HG03060 (cell line): ENCODE data around the gene MYO1E.
"Not testable (repeated sequence)": the region's sequence is repeated elsewhere in the genome, so short reads cannot be mapped to it uniquely, and the experiment has no call there.

Experiments
- ATAC-seq: cut with Tn5 transposase; IDR thresholded peaks from one replicate; pipeline ENCODE4 v1.9.1; 2021; ENCODE audit warnings: low read depth, moderate number of reproducible peaks; ENCODE audit not compliant: unreplicated experiment

Gene MYO1E

DNA sequence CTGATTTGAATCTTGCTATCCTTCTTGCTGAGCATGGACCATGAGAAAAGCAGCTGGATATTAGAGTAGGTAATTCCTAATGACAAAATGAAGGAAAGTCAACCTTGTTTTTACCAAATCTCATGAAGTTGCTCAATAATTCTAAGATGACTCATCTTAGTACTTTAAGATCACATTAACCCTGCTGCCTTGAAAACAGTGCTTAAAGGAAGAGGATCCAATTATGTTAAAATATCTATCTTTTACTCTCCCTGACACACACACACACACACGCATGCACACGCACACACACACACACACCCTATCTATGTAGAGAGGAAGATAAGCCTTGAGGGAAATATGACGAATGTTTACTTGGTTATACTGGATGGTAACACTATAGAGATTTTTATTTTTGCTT lies 16.0 kb upstream of the MYO1E start:
- no peak for ATAC-seq

DNA sequence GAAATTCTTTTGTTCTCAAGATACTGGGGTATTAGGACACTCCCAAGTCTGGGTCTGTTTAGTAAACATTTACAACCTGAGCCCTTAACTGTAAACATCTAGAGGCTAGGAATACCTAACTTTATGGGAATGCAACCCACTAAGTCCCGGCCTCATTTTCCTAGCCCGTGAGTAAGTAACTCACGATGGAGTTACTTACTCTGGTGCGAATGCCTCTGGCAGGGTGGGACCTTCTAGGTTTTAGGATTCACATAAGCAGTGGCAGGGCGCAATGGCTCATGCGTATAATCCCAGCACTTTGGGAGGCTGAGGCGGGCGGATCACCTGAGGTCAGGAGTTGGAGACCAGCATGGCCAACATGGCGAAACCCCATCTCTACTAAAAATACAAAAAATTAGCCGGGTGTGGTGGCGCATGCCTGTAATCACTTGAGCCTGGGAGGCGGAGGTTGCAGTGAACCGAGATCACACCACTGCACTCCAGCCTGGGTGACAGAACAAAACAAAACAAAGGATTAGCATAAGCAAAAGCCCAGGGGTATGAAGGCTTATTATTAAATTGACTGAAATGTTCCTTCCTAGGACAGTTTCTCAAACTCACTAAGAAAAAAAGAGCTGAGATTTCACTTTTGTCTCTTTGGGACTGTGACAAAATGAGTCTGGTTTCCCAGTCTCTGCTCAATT lies 14.7 kb upstream of the MYO1E start:
- ATAC-seq = not testable (repeated sequence)

DNA sequence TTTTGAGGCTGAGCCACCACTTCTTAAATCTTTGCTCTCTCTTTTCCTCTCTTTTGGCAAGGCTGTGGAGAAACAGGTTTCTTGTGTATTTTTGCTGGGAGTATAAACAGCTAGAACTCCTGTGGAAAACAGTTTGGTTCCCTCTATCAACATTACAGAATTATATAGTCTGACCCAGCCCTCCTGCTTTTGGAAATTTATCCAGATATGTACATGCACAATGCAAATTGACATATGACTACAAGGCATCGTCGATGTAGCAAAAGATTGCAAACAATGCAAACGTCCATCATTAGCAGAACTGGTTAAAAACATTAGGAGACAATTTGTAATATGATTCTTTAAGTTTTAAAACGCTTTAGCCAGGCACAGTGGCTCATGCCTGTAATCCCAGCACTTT lies 12.5 kb upstream of the MYO1E start:
- ATAC-seq = no peak

DNA sequence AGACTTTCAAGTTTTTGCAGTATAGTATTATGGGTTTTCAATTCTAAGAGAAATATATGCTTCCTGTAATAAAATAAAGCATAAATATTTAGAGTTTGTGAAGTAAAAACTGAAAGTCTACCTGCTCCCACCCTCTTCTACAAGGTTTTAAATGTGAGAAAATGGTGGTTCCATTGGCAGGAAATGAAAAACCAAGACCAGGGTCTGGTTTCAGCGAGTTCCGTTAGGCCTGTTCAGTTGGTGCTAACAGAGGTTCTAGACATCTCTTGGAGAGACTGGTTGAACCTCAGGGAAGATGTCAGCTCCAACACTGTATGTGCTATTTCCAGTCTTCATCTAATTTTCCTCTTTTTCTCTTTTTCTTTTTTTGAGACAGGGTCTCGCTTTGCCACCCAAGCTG lies 11.8 kb upstream of the MYO1E start:
- ATAC-seq = no peak

DNA sequence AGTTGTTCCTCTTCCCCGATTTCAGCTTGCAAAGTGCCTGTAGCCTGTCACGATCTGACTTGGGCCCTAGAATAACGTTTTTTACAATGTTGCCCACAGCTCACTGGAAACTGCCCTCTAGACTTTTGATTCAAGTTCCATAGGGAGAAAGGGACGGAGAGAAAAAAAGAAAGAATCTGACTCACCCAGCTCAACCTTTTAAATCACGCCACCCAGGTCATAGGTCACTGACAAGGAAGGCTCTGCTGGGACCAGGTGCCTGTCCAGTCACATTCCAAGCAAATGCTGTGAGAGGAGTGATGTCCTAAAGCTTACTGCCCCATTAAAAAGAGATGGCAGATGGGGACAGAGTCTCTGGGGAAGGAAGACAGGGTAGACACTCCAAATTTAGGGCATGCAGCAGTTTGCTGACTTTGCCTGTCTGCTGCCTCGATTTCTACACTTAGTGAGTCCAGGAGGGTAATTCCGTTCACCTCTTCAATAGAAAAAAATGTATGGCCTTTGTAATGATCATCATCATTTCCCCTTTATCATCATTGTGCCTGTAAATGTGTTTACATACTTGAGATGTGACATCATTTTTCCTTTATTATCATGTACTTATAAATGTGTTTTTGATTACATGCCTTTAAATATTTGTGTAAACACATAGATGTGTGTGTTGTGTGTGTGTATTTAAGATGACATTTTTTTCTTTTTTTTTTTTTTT lies 8.4 kb upstream of the MYO1E start:
- no peak for ATAC-seq

DNA sequence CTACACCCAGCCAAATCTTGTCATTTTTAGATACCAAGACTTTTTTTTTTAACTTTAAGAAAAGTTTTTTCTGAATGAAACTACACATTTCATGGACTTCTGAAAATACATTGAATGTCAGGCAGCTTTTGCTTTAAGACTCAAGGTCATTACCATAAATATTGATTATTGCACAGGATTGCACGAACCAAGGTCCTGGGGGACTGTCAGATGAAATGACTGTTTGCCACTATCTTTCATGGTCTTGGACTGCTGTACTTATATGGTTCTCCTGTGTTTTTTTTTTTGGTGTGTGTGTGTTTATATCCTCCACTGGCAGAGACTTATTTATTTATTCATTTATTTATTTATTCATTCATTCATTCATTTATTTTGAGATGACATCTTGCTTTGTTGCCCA lies 6.9 kb upstream of the MYO1E start:
- no peak for ATAC-seq

DNA sequence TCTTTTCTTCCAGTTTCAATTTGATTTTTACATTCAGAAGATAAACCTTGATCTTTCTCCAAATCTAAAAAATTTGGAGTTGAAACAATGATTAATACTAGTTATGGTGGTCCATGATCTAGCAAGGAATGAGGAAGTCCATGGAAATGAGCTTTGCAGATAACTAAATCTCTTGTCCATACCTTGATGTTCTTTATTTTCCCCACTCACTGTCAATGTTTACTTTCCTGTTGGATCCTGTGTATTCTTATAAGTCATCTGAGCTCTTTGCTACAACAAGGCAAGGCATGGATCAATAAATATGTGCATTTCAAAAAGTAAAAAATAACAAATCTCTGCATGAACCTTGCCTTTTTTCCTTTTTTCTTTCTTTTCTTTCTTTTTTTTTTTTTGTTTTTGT lies 6.2 kb upstream of the MYO1E start:
- ATAC-seq = no peak

DNA sequence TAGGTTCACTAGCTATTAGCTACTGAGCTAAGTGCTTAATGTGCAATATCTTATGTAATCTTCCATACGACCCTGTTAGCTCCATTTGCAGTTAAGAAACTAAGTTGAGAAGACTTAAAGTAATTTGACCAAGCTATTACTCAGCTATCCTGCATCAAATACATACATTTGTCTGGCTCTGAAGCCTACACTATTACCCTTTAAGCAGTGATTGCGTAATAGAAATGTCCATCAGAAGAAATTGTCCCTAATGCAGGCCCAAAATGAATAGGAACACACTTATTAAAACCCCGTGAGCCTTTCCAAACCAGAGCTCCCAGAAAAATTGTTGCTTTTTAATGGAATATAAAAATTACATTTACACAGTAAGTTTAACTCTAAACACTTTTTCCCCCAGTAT lies 5.3 kb upstream of the MYO1E start:
- no peak for ATAC-seq

DNA sequence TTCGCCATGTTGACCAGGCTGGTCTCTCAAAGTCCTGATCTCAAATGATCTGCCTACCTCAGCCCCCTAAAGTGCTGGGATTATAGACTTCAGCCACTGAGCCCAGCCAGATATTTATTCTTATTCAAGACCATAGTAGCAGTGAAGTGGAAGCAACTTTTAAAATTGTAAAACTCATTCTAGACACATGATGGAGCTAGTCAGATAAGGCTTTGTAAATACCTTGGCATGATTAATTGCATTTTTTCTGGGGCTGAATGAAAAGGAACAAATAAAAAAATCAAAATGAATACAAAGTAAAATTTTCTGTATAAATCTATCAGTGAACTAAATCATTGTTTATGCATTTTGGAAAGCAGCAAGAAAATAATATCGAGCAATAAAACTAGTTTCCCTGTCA lies 4.1 kb upstream of the MYO1E start:
- no peak for ATAC-seq

DNA sequence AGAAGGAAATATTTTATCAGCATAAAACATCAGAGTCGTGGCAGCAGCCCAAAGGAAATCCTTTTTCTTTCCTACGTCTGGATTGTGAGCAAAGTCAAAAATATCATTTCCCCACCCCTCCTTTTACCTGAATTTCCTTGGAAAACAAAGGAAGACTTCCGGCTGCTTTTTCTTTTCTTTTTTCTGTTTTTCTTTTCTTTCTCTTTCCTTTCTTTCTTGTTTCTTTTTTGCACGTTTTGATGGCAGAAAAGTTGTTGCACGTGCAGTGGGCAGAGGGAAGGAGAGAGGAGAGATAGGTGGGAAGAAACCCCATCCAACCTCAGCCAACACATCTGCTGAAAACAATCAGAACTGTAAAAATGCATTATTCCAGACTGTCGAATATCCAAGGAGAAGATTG lies 544 bp upstream of the MYO1E start:
- ATAC-seq = no peak

DNA sequence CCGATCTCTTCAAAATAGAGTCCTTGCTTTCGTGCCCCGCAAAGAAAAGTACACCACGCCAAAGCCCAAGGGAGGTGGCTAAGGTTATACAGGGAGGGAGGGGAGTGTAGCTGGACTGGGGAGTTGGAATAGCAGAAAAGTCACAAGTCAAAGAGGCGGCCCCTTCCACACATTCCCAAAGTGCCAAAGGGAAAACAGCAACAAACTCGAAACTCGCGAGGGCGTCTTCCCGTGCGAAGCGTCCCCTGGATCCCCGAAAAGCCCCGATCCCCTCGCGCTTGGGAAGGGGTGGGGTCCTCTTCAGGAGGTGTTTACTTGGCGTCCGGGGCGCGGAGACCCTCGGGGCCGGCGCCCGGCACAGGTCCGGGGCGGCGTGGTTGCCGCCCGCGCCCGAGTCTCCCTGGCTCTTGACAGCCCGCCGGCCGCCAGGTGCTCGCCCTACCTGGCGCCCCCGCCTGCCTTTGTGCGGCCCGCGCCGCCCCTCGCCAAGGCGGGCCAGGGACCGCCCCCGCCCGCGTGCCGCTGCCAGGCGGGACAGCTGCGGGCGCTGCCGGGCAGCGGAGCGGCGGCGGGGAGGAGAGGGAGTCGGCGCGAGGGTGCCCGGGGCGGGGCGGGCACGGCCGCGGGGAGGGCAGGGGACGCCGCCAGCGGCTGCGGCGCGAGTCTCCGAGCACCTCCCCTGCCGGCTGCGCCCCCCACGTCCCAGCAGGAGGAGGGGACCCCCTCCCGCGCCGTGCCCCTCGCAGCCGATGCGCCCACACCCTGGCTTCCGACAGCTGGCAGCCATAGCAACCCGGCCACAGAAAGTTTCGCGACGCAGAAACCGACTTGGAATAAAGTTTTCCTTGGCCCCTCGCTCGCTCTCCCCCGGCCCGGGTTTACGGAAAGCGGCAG lies 966 bp downstream of the MYO1E start:
- ATAC-seq = no peak

DNA sequence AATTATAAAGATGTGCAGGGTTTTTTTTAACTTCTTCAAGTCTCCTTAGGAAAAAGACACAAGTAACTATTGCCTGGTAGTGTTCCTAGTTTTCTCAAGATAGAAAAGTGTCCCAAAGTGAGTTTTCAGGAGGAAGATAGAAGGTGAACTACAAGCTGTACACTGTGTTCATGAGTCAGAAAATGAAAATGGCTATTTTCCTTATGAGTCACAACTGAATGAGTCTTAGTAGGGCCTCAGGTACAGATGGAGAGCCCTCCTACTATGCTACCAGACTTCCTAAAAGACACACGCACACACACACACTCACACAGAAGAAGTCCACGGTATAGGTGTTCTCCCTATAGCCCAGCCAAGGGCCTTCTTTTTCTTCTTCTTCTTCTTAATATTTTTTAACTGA lies 3.1 kb downstream of the MYO1E start:
- no peak for ATAC-seq

DNA sequence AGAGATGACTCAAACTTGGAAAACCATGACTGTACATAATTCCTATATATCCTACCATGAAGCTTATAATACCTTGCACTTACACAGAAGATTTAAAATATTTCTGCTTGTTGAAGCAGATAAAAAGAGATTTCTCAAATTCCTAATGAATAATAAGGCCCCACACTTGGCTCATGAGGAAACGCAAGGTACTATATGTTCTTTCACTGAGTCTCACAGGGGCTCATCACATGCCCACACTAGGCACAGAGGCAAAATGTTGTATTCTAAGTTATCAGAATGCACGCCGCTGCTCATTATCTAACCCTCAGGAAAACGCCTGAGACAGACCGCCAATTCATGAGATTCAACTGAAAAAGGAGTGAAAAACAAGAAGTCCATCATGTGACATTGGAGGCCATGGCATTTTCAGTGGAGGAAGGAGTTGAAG lies 5.6 kb downstream of the MYO1E start:
- ATAC-seq = no peak

DNA sequence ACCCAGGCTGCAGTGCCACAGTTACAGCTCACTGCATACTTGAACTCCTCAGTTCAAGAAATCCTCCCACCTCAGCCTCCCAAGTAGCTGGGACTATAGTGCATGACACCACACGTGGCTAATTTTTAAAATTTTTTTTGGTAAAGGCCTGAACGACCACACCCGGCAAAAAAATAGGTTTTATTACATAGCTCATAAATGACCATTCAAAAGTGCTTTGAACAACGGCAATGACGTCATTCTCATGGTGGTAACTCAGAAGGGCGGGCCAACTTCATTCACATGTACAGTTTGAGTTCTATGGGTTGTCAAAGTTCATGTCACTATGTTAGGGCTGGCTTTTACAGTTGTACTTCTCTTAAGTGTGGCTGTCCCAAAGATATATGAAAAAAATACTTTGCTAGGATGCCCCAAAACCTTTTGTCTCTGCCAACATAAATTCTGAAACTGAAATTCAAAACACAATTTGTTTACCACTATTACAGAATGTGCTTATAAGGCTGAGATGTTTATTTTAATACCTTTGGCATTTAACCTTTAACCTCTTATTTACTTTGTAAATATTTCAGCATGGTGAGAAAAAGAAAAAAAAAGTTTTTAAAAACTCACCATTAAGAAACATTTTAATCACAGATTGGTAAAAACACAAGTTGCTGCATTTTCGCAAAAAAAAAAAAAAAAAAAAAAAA lies 6.2 kb downstream of the MYO1E start:
- ATAC-seq = no peak

DNA sequence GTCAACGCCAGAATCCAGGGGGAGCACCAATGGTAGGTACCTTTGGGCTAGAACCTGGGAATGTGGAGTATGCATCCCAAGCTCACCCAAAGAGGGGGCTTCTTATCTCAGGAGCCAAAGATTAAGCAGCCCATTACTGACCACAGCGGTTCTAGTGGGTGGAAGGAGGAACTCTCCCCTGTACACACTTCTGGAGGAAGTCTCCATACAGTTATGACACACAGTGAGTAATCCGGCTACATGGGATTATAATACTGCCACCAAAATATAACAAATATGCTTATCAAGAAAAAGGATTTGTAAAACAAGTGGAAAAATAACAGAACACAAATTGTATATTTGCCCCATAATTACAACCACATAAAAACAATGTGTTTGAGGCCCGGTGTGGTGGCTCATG lies 8.4 kb downstream of the MYO1E start:
- no peak for ATAC-seq

DNA sequence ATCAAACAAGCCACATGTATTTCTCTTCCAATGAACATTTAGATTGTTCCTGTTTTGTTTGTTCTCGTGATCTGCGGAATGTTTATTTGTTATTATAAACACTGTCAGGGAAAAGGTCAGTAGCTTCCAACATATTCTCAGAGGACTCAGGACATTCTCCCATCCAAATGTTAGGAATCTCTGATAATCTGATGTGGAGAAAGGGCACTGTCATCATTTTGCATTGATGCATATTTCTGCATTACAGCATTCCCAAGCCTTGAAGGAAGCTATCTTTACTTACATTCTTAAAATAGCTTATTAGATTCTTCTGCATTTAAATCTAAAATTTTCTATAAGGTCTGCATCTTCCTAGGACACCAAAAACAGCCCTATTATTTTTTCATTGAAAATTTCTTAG lies 10.3 kb downstream of the MYO1E start:
- ATAC-seq = no peak

DNA sequence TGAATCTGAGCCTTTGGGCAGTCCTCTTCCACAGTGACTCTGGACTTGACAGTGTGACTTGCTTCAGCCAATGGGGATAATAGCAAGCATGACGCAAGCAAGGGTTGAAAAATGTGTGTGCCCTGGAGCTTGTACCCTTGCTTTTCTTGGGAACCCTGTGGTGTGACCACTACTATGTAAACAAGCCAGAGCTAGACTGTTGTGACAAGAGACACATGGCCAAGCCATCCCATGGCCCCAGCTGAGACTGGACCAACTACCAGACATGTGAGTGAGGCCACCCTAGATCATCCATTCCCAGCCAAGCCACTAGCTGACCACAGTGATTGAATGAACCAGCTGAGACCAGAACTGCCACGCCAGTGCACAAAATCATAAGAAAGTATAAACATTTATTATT lies 11.8 kb downstream of the MYO1E start:
- ATAC-seq = no peak

DNA sequence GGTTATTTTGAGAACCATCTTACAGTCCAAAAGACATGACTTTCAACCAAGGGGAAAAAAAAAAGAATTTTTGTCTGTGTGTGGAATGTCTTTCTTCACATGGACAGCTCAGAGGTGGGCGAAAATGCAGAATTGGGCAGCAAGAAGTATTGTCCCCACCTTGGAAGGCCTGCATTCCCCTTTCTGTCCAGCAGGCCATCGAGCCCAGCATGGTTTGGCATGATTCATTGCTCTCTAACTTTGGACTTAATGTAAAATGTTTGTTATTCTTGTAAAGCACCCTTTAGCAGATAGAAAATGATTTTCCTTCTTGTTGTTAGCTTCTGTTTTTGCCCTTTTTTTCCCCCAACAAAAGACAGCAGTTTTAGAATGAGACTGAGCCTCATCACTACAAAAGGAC lies 12.4 kb downstream of the MYO1E start:
- no peak for ATAC-seq

DNA sequence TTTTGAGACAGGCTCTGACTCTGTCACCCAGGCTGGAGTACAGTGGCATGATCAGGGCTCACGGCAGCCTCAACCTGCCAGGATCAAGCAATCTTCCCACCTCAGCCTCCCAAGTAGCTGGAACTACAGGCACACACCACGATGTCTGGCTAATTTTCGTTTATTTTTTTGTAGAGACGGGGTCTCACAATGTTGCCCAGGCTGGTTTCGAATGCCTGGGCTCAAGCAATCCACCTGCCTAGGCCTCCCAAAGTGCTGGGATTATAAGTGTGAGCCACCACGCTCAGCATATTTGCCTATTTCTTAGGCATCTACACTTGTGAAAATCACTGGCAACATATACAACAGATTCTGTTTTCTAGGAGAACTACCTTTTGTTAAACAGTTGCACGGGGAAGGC lies 16.9 kb downstream of the MYO1E start:
- no peak for ATAC-seq

DNA sequence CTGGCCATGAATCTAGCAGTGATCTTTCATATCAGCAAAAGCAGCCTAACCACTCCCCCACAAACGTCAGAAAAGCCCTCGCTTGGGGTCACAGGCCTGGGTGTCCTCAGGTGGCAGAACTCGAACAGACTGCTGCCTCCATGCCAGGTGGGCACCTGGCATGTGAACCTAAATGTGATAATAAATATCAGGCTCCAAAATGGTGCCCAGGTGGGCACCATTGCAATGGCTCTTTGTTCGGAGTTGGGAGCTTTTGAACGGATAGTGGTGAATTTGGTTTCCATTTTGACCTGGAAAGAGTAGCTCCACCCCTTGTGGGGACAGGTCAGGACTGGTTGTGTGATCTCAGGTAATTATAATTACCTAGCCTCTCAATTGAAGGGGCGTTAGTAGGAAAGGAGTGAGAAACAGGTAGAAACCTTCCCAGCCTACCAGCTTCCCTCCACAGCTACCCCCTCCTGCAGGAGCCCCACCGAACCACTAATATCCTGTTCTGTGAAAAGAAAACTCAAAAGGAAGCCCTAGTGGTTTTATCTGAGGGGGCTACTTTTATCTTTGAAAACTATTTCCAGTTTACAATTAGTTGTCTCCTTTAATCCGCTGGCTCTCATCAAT lies 18.1 kb downstream of the MYO1E start:
- no peak for ATAC-seq
